Kidney tubule cell (primary cell): ENCODE data around the gene CFAP61.
"Not testable (repeated sequence)": the region's sequence is repeated elsewhere in the genome, so short reads cannot be mapped to it uniquely, and the experiment has no call there.

ENCODE experiments used
- DNase-seq: peaks from one replicate; pipeline ENCODE4 v3.0.0-alpha.2; 2018; ENCODE audit warnings: low spot score

CFAP61 gene

GRCh38 chr20:20321134-20321533 lies 268.8 kb downstream of the CFAP61 start:
- no peak for DNase-seq

- no peak for DNase-seq
These were observed 269.6 kb downstream of the CFAP61 start for GRCh38 chr20:20321917-20322316.

- no peak for DNase-seq
These were observed 270.6 kb downstream of the CFAP61 start for GRCh38 chr20:20322912-20323311.

- peak; percentile 95 for DNase-seq
These were observed 275.4 kb downstream of the CFAP61 start for GRCh38 chr20:20327746-20328145.

- no peak for DNase-seq
These were observed 277.2 kb downstream of the CFAP61 start for GRCh38 chr20:20329564-20329963.

- DNase-seq: no peak
These were observed 278.8 kb downstream of the CFAP61 start for GRCh38 chr20:20331156-20331555.

- no peak for DNase-seq
These were observed 279.5 kb downstream of the CFAP61 start for GRCh38 chr20:20331817-20332216.

GRCh38 chr20:20333866-20334265 lies 281.5 kb downstream of the CFAP61 start:
- no peak for DNase-seq

GRCh38 chr20:20334489-20334888 lies 282.2 kb downstream of the CFAP61 start:
- no peak for DNase-seq

GRCh38 chr20:20338133-20338730 lies 285.9 kb downstream of the CFAP61 start:
- DNase-seq: no peak

GRCh38 chr20:20340443-20340842 lies 288.1 kb downstream of the CFAP61 start:
- DNase-seq: no peak

GRCh38 chr20:20341371-20341770 lies 289.0 kb downstream of the CFAP61 start:
- no peak for DNase-seq

GRCh38 chr20:20342066-20342465 lies 289.7 kb downstream of the CFAP61 start:
- DNase-seq: no peak

- DNase-seq: no peak
These were observed 291.6 kb downstream of the CFAP61 start for GRCh38 chr20:20343932-20344331.

- no peak for DNase-seq
These were observed 292.1 kb downstream of the CFAP61 start for GRCh38 chr20:20344476-20344875.

- no peak for DNase-seq
These were observed 301.2 kb downstream of the CFAP61 start for GRCh38 chr20:20353576-20353975.

GRCh38 chr20:20355503-20355902 lies 303.2 kb downstream of the CFAP61 start:
- not testable (repeated sequence) for DNase-seq

- DNase-seq: no peak
These were observed 306.5 kb downstream of the CFAP61 start for GRCh38 chr20:20358801-20359200.

- no peak for DNase-seq
These were observed 307.3 kb downstream of the CFAP61 start for GRCh38 chr20:20359628-20360027.

GRCh38 chr20:20360464-20360863 lies 308.1 kb downstream of the CFAP61 start:
- peak; percentile 66 for DNase-seq

GRCh38 chr20:20362774-20363433 lies 310.6 kb downstream of the CFAP61 start:
- no peak for DNase-seq

GRCh38 chr20:20363434-20363798 lies 311.1 kb downstream of the CFAP61 start:
- DNase-seq: no peak

- no peak for DNase-seq
These were observed 311.7 kb downstream of the CFAP61 start for GRCh38 chr20:20363799-20364592.
